Activated CD8-positive, alpha-beta T cell treated with anti-CD3 and anti-CD28 coated beads for 36 hours (primary cell): ENCODE measurements around the gene WDR4. TPM values are rescaled to one million over a fixed set of nuclear protein-coding genes. Genes with fewer than 3 reads are reported as not detected.
A peak's percentile ranks its signal among the peaks of the same experiment; 100 is the strongest.

Experiments
- ATAC-seq: fragments of 200-7000 bp; cut with Tn5 transposase; one replicate; pipeline ENCODE4 v1.10.0; 2021; ENCODE audit warnings: mild to moderate bottlenecking, moderate library complexity
- CTCF ChIA-PET: fragments of 350-600 bp; sonication (Branson Sonifier 250); formaldehyde crosslinking; loops from one replicate; lab custom pipeline; 2021; ENCODE audit warnings: antibody characterized with exemption; lab: Charles Lee
- POLR2A ChIA-PET: fragments of 350-600 bp; sonication (Branson Sonifier 250); formaldehyde crosslinking; loops from one replicate; lab custom pipeline; 2021; ENCODE audit warnings: antibody characterized with exemption; lab: Charles Lee
- DNase-seq: peaks from one replicate; pipeline ENCODE4 v3.0.0-alpha.2; 2020
- H3K27ac Mint-ChIP-seq: one replicate; pipeline ENCODE4 v1.8.0; 2021; ENCODE audit warnings: mild to moderate bottlenecking, mixed read lengths
- H3K27me3 Mint-ChIP-seq: one replicate; pipeline ENCODE4 v1.8.0; 2021; ENCODE audit warnings: mixed read lengths
- H3K36me3 Mint-ChIP-seq: one replicate; pipeline ENCODE4 v1.8.0; 2021; ENCODE audit warnings: low read depth, mixed read lengths
- H3K4me1 Mint-ChIP-seq: one replicate; pipeline ENCODE4 v1.8.0; 2021; ENCODE audit warnings: low read depth, mixed read lengths
- H3K4me3 Mint-ChIP-seq: one replicate; pipeline ENCODE4 v1.8.0; 2021; ENCODE audit warnings: mild to moderate bottlenecking, moderate library complexity, mixed read lengths
- H3K9me3 Mint-ChIP-seq: one replicate; pipeline ENCODE4 v1.8.0; 2021; ENCODE audit warnings: mixed read lengths
- intact Hi-C: fragments of 100-400 bp; cut with micrococcal nuclease; formaldehyde crosslinking; loops from one replicate; pipeline ENCODE4 v1.10.0; 2022
- total RNA-seq, 2 experiments: library from RNA; stranded (reverse); gene quantifications; one replicate each; pipeline ENCODE4 v1.2.3, GENCODE V29; 2021
- TF ChIP-seq, protein P1 (sequence below): fragments of 200-600 bp; IDR thresholded peaks from one replicate; pipeline ENCODE4 v1.8.0; 2022; ENCODE audit warnings: antibody characterized with exemption, mild to moderate bottlenecking

Gene WDR4
- total RNA-seq, 2 experiments from 2014 or later: 49.8 to 53.5 TPM

DNA sequence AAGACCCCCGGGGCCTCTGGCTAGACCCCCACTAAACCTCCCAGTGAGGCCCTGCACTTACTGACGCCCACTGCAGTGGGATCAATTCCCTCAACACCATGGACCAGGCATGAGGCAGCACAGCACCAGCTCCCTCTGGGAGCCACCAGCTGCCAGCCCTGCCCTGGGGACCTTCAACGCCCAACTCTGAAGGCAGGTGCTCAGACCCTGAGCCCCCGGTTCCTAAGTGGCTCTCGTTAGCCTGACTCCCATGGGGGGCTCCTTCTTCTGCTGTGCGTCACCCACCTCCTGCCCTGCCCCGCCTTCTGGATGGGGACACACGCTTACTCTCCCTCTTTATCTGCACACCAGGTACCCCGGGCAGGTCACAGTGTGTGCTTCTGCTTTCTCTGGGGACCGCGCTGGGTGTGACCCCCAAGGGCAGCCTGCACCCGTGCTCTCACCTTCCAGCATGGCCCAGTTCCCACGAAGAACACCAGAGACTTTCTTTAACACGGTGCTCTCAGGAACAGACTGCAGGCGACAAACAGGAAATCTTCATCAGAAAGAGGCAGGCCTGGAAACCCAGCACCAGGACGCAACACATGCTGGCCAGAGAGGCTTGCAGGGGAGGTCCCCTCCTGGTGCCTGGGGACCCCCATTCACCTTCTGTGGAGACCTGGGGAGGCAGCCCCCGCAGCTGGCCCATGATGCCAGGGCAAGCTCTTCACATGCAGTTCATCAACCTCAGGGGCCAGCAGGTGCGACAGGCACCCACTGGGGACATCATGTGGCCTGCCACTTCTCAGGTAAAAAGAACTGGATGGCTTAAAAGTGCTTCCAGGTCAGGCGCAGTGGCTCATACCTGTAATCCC, 27.3 kb downstream of the WDR4 start:
- H3K27me3 Mint-ChIP-seq: no peaks in the 10 kb centered on the region
- ChIA-PET CTCF (interaction anchor here (0.7 kb wide), 1 partner anchor 795 kb away, joined by 3 read pairs; no protein-coding TSS in a partner anchor), POLR2A (interaction anchor here (1.2 kb wide), 3 partner anchors 8 to 17 kb away, joined by 3 to 5 read pairs (median 3); no protein-coding TSS in a partner anchor)
- H3K4me1 Mint-ChIP-seq: peaks cover 13% of the 10 kb centered on the region
- TF ChIP-seq, protein P1, sequence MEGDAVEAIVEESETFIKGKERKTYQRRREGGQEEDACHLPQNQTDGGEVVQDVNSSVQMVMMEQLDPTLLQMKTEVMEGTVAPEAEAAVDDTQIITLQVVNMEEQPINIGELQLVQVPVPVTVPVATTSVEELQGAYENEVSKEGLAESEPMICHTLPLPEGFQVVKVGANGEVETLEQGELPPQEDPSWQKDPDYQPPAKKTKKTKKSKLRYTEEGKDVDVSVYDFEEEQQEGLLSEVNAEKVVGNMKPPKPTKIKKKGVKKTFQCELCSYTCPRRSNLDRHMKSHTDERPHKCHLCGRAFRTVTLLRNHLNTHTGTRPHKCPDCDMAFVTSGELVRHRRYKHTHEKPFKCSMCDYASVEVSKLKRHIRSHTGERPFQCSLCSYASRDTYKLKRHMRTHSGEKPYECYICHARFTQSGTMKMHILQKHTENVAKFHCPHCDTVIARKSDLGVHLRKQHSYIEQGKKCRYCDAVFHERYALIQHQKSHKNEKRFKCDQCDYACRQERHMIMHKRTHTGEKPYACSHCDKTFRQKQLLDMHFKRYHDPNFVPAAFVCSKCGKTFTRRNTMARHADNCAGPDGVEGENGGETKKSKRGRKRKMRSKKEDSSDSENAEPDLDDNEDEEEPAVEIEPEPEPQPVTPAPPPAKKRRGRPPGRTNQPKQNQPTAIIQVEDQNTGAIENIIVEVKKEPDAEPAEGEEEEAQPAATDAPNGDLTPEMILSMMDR: no peak
- no peak for ATAC-seq
- H3K9me3 Mint-ChIP-seq: no peaks in the 10 kb centered on the region
- H3K36me3 Mint-ChIP-seq: peaks cover 61% of the 10 kb centered on the region
- no peak overlapping the region for H3K4me3 Mint-ChIP-seq
- no peak overlapping the region for H3K27ac Mint-ChIP-seq
- intact Hi-C loops: no loop called here
- DNase-seq: no peak

DNA sequence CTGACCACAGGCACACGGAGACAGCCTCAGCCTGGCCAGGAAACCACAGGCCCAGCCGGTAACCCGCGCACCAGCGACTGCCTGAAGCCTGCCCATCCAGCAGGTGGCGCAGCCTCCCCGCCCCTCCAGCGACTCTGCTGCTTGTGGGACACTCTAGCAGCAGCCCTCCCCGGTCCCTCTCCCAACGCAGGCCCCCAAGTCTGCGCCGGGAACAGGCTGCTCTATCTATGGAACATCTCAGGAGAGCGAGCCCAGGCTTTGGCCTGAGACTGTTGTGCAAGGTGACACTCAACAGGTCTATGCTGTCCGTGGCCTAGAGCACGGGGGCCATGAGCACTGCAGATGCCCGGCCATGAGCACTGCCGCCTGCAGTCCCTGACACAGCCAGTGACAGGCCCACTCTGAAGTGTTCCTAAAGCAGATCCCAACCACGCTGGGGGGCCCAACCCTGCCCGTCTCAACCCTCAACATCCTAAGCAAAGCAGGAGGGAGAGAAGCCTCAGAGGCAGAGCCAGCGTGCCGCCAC, 28.4 kb downstream of the WDR4 start:
- ChIA-PET POLR2A (no interaction called here), CTCF (no interaction called here)
- intact Hi-C loops: no loop called here
- H3K4me3 Mint-ChIP-seq: no peak overlapping the region
- peaks cover 66% of the 10 kb centered on the region for H3K36me3 Mint-ChIP-seq
- peaks cover 13% of the 10 kb centered on the region for H3K4me1 Mint-ChIP-seq
- no peaks in the 10 kb centered on the region for H3K27me3 Mint-ChIP-seq
- H3K9me3 Mint-ChIP-seq: no peaks in the 10 kb centered on the region
- peak; percentile 54 for DNase-seq
- ATAC-seq: peak; percentile 80
- TF ChIP-seq, protein P1: peak; percentile 56
- peak overlapping the region; percentile 24 for H3K27ac Mint-ChIP-seq

DNA sequence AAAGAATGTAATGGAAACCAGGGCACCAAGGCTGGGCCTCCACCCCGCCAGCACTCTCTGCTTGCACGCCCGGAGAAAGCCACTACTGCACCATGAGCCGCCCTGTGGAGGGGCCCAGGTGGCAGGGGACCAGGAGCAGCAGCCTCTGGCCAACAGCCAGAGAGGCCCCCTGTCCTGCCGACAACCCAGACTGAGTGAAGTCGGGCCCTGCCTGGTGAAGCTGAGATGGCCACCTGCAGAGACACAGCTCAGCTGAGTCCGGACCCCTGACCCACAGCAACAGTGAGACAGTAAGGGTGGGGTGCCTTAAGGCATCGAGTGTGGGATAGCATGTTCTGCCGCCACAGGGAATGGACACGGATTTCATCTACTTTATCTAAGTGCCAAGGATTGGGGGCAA, 28.9 kb downstream of the WDR4 start:
- Mint-ChIP-seq H3K27me3 (no peaks in the 10 kb centered on the region), H3K4me1 (peaks cover 13% of the 10 kb centered on the region), H3K9me3 (no peaks in the 10 kb centered on the region), H3K4me3 (no peak overlapping the region), H3K27ac (peak overlapping the region; percentile 24), H3K36me3 (peaks cover 64% of the 10 kb centered on the region)
- POLR2A ChIA-PET: interaction anchor here (1.3 kb wide), 1 partner anchor 9 kb away, joined by 3 read pairs; no protein-coding TSS in a partner anchor
- DNase-seq (no peak), ATAC-seq (no peak)
- TF ChIP-seq, protein P1: no peak
- intact Hi-C loops: no loop called here
- CTCF ChIA-PET: no interaction called here

DNA sequence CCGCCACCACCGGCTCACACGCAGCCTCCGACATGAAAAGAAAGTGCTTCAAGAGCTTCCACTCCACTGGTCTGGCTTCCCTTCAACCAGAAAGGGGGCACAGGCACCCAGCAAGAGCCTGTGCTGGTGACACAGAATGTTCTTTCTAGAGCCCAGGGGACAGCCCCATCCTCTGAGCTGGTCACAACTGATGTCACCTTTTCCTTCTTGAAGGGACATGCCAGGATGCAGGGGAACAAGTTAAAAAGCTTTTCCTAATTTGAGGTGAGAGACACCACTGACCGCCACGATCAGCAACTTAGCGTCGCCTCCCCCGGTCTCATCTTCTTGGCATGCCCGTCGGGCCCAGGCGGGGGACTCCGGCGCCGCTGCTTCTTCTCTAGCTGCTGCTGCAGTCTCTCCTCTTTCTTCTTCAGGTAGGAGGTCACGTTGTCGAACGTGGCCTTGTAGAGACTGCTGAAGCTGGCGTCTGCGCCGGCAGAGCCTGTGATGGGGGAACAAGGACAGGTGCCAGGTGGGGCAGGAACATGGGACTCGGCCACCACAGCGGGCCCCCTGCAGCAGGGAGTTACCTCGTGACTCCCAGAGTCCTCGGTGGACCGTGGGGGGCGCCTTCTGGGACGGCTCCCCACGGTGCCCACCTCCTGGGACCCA, 29.5 kb downstream of the WDR4 start:
- ChIA-PET CTCF (no interaction called here), POLR2A (interaction anchor here (1.3 kb wide), 1 partner anchor 10 kb away, joined by 3 read pairs; no protein-coding TSS in a partner anchor)
- H3K4me3 Mint-ChIP-seq: no peak overlapping the region
- TF ChIP-seq, protein P1: no peak
- H3K27me3 Mint-ChIP-seq: no peaks in the 10 kb centered on the region
- peak overlapping the region; percentile 24 for H3K27ac Mint-ChIP-seq
- ATAC-seq (peak; percentile 58), DNase-seq (no peak)
- no peaks in the 10 kb centered on the region for H3K9me3 Mint-ChIP-seq
- peaks cover 64% of the 10 kb centered on the region for H3K36me3 Mint-ChIP-seq
- H3K4me1 Mint-ChIP-seq: peaks cover 13% of the 10 kb centered on the region
- intact Hi-C loops: no loop called here
